Prostate gland (tissue), 2 donors: ENCODE results near the gene DSTN. TPM values are rescaled to one million over a fixed set of nuclear protein-coding genes. Genes with fewer than 3 reads are reported as not detected.

ENCODE experiments used
- DNase-seq: peaks from one replicate; pipeline ENCODE4 v3.0.0-alpha.2; 2019; ENCODE audit warnings: low spot score
- H3K27ac ChIP-seq, 2 donors: fragments of 200-600 bp; sonication (generic); 2 replicates each; pipeline ENCODE4 v1.5.1; 2017 to 2019
- H3K27me3 ChIP-seq: fragments of 200-600 bp; sonication (generic); replicated peaks from 2 replicates; pipeline ENCODE4 v1.5.1; 2019; ENCODE audit not compliant: insufficient read depth
- H3K36me3 ChIP-seq, 2 donors: fragments of 200-600 bp; sonication (generic); 1 replicate in 1 of 2; 2 replicates in 1 of 2; pipeline versions ENCODE4 v1.5.1 to v1.8.1; 2017 to 2019
- H3K4me1 ChIP-seq: fragments of 200-600 bp; sonication (generic); replicated peaks from 2 replicates; pipeline ENCODE4 v1.5.1; 2019
- H3K4me3 ChIP-seq, 2 donors: fragments of 200-600 bp; sonication (generic); 2 replicates each; pipeline ENCODE4 v1.5.1; 2017 to 2019
- H3K9me3 ChIP-seq: fragments of 200-600 bp; sonication (generic); 2 replicates; pipeline ENCODE4 v1.5.1; 2017
- CTCF ChIP-seq, 4 experiments: fragments of 200-600 bp in 2 of 4; fragments of 450-650 bp in 2 of 4; sonication (generic) in 2 of 4; IDR thresholded peaks; 1 replicate in 3 of 4; 2 replicates in 1 of 4; pipeline ENCODE4 v1.5.1; 2016 to 2019; ENCODE audit warnings: antibody characterized with exemption in 4 of 4, mild to moderate bottlenecking in 2 of 4, moderate library complexity in 2 of 4
- POLR2A ChIP-seq: fragments of 450-650 bp; IDR thresholded peaks from one replicate; pipeline ENCODE4 v1.6.1; 2016; ENCODE audit warnings: antibody characterized with exemption, mild to moderate bottlenecking
- POLR2AphosphoS5 ChIP-seq: sonication (generic); formaldehyde crosslinking; IDR thresholded peaks from one replicate; pipeline ENCODE4 v1.6.1; 2017; ENCODE audit warnings: antibody characterized with exemption
- WGBS: methylation state at CpG from one replicate; pipeline ENCODE4 v1.1.5; 2018; 5-methylcytosine and 5-hydroxymethylcytosine counted together
- intact Hi-C: fragments of 100-400 bp; cut with DNase I; formaldehyde crosslinking; loops from one replicate; pipeline ENCODE4 v1.14.2; 2022
- total RNA-seq, 2 donors: library from RNA; depleted of rRNA; stranded (reverse); fragments of >200 nt; gene quantifications; one replicate each; pipeline ENCODE4 v1.1.0, GENCODE V29; 2016

Gene DSTN
- total RNA-seq, 2 donors from 2014 or later: 284 to 559 TPM

DNA sequence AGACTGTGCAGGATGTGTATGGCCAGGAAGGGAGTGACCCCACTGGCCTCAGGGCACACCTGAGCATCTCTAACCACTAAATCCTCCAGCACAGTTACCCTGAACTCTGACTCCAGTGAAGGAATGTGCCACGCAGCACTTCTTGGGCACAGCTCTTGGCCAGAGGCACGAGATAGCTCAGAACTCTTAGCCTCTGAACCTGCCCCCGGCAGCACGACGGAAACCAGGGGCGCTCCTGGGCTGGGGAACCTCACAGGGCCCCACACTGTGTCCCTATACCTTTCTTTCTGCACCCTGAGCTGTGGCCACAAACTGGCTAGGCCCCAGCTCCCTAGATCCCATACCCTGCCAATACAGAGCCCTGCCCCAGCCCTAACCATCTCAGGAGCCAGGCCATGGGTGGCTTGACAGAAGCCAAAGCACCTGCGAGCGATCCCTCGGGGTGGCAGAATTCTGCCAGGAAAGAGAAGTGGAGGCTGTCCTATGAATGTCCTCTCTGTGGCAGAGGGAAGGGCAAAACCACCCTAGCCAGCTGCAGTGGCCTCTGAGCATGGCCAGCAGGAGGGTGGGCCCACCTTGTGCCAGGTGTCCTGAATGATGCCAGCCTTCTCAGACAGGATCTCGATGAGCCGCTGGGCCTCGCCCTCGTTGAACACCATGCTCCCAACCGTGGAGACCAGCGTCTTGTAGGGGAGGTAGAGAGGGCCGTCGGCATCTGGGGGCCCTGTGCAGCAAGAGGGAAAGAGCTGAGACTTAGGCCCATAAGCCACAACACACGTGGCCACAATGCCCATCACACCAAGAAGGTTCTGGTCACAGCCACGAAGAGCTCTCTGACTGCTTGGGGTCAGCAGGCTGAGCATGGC lies 72.8 kb downstream of the DSTN start:
- intact Hi-C loops: no loop called here
- Histone ChIP-seq H3K4me3 (no peak overlapping the region), H3K9me3 (no peaks in the 10 kb centered on the region), H3K27ac (no peak overlapping the region), H3K4me1 (peaks cover 16% of the 10 kb centered on the region), H3K36me3 (peaks cover 0 to 15% of the 10 kb centered on the region in 2 donors), H3K27me3 (no peaks in the 10 kb centered on the region)
- no peak for TF ChIP-seq POLR2AphosphoS5
- no peak for TF ChIP-seq CTCF (IDR thresholded peaks at IDR 0.05)
- no peak for TF ChIP-seq POLR2A
- WGBS: 82% methylated on average over 12 of the region's 19 CpGs
- DNase-seq: no peak

DNA sequence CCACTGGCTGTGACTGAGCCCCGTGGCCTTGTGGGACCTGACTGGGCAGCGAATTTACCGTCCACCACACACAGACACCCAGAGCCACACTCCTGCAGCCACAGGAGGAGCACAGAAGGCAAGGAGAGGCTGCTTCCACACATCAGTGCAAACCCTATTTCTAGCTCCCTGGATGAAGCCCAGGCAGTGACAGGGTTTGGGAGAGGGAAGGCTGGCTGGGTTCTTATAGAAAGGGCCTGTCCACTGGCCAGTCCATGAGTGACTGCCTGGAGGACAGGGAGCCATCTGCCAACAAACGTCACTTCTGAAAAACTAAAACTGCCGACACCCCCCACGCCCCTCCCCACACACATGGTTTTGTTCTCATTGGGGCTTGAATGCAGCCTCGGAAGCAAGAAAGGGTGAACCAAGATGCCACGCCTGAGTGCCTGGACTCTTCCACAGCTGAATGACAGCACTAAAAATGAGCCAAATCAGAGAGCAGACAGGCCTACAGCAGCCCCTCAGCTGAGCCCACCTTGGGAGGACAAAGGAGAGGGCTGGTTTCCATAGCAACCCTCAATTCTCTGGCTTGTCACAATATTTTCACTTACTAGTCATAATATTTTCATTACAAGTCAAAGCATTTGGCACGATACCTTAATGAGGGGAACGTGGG lies 73.8 kb downstream of the DSTN start:
- H3K4me1 ChIP-seq: peaks cover 24% of the 10 kb centered on the region
- intact Hi-C loops: no loop called here
- TF ChIP-seq POLR2A (no peak), POLR2AphosphoS5 (no peak), CTCF (IDR thresholded peaks at IDR 0.05) (no peak)
- no peak overlapping the region for H3K27ac ChIP-seq
- H3K36me3 ChIP-seq: peaks cover 0 to 15% of the 10 kb centered on the region in 2 donors
- no peak for DNase-seq
- no peaks in the 10 kb centered on the region for H3K9me3 ChIP-seq
- WGBS: 61% methylated on average over 10 of the region's 10 CpGs
- no peaks in the 10 kb centered on the region for H3K27me3 ChIP-seq
- H3K4me3 ChIP-seq: no peak overlapping the region

- Histone ChIP-seq H3K4me3 (no peak overlapping the region), H3K9me3 (no peaks in the 10 kb centered on the region), H3K27me3 (no peaks in the 10 kb centered on the region), H3K27ac (no peak overlapping the region), H3K36me3 (peaks cover 0 to 11% of the 10 kb centered on the region in 2 donors), H3K4me1 (peaks cover 24% of the 10 kb centered on the region)
- DNase-seq: no peak
- TF ChIP-seq POLR2A: no peak
- WGBS: 69% methylated on average over 13 of the region's 13 CpGs
- intact Hi-C loops: no loop called here
Observed at GRCh38 chr20:17644451-17644850, 74.6 kb downstream of the DSTN start.

DNA sequence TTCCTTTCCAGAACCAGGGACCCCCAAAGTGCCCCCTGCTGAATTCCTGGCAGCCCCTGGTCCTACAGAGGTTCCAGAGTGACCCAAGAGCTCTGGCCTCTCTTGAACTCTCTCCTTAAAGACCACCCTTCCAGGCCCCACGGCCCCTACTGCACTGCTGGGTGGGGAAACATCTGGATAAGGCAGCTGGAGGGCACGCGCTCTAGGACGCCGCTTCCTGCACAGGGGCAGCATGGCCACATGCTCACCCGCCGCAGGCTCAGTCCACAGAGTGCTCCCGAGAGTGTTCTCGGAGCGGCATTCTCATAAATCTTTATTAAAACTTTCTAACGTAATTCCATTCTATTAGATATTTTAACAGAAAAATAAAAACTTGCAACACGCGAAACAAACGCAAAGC lies 75.1 kb downstream of the DSTN start:
- no peaks in the 10 kb centered on the region for H3K27me3 ChIP-seq
- no peak overlapping the region for H3K27ac ChIP-seq
- H3K4me1 ChIP-seq: peaks cover 24% of the 10 kb centered on the region
- intact Hi-C loops: no loop called here
- H3K4me3 ChIP-seq: no peak overlapping the region
- 97% methylated on average over 14 of the region's 14 CpGs for WGBS
- no peak for DNase-seq
- TF ChIP-seq POLR2AphosphoS5 (no peak), POLR2A (no peak), CTCF (IDR thresholded peaks at IDR 0.05) (no peak)
- peaks cover 0 to 11% of the 10 kb centered on the region in 2 donors for H3K36me3 ChIP-seq
- no peaks in the 10 kb centered on the region for H3K9me3 ChIP-seq

DNA sequence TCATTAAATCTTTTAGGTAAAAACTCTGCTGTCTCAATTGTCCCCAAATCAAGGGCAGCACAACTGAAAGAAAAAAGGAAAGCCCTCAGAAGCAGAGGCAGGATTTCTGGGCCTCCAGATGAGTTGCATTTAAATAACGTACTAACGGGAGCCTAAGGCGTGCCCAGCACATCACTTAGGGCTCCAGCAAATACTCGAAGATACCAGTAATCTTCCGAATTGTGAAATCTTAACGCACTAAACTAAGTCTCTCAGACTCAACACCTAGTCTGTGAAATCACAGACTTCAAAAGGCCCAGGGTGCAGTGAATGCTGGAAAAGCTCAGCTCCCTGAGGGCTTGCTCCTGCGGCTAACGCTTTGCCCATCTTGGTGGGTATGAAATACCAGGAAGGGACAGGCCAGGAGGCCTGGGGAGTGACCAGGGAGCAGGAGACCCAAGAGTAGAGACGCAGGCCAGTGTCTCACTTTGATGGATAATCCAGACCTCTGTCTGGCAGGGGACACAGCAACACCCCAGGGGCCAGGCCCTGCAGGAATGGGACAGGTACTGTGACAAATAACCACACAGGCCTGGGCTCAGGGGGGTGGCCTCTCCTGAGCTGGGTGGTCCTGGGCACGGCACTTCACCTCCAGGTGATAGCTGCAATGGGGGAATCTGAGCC lies 75.8 kb downstream of the DSTN start:
- Histone ChIP-seq H3K27me3 (no peaks in the 10 kb centered on the region), H3K36me3 (peaks cover 0 to 11% of the 10 kb centered on the region in 2 donors), H3K4me1 (peaks cover 24% of the 10 kb centered on the region), H3K4me3 (no peak overlapping the region), H3K9me3 (no peaks in the 10 kb centered on the region), H3K27ac (peak overlapping the region; percentile 13 to 34)
- intact Hi-C loops: no loop called here
- no peak for TF ChIP-seq CTCF (IDR thresholded peaks at IDR 0.05)
- no peak for TF ChIP-seq POLR2AphosphoS5
- no peak for TF ChIP-seq POLR2A
- 66% methylated on average over 10 of the region's 10 CpGs for WGBS
- DNase-seq: no peak
